ENCODE results near the gene PODXL. TPM values are rescaled to one million over a fixed set of nuclear protein-coding genes. Genes with fewer than 3 reads are reported as not detected.

Gene PODXL
- total RNA-seq, 1 experiment from 2014 or later: 727 TPM

DNA sequence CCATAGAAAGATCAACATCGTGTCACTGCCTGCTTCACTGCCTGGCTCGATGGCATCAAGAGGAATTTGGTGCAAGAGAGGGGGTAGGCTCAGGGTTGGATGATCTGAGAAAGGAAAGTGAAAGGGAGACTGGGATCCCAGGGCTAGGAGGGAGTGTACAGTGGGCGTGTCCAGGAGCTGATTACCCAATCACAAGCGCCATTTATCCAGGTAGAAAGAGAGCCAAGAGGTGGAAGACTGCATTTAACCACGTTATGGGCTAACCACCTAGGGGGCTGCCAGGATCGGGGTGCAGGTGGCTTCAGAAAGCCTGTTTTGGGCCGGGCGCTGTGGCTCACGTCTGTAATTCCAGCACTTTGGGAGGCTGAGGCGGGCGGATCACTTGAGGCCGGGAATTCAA is 10.3 kb downstream of the PODXL start:
- Mint-ChIP-seq H3K27ac (peak overlapping the region in 2 of 3 experiments; percentile 29 to 76; a peak in 5 of 7 replicates), H3K9me3 (no peaks in the 10 kb centered on the region), H3K4me1 (peaks cover 79 to 92% of the 10 kb centered on the region in 2 experiments), H3K4me3 (peak overlapping the region in 1 of 2 experiments; percentile 43; a peak in 2 of 5 replicates), H3K27me3 (ENCODE audit: low read depth) (no peaks in the 10 kb centered on the region), H3K36me3 (ENCODE audit: insufficient read depth in 1 of 3, low read depth in 3 of 3) (peaks cover 56 to 82% (median 75%) of the 10 kb centered on the region in 3 experiments)
- Histone ChIP-seq H3K23me2 (ENCODE audit: insufficient read length, low read depth, low read length, poor library complexity, severe bottlenecking) (peaks cover 5% of the 10 kb centered on the region), H3K56ac (ENCODE audit: insufficient read length, low read depth, low read length) (no peak overlapping the region), H2BK12ac (ENCODE audit: insufficient read length, low read depth, low read length) (no peak overlapping the region), H4K91ac (ENCODE audit: insufficient read length, low read depth, low read length) (no peak overlapping the region), H2BK20ac (ENCODE audit: low read depth, low read length, poor library complexity, severe bottlenecking) (no peak overlapping the region), H2BK15ac (ENCODE audit: low read depth, low read length) (no peak overlapping the region), H3K79me2 (ENCODE audit: insufficient read depth, low read length) (peaks cover 92% of the 10 kb centered on the region), H2AK5ac (ENCODE audit: insufficient read length, low read length) (no peak overlapping the region), H2BK5ac (ENCODE audit: insufficient read length, low read length) (no peak overlapping the region), H4K8ac (replicated peaks; ENCODE audit: insufficient read length, low read depth, low read length) (no peak overlapping the region), H3K23ac (ENCODE audit: insufficient read length, low read depth, low read length) (no peak overlapping the region), H3K4me2 (ENCODE audit: insufficient read depth, insufficient read length, low read length) (no peak overlapping the region), H4K20me1 (ENCODE audit: control insufficient read depth, insufficient read depth, insufficient read length) (peaks cover 4% of the 10 kb centered on the region), H2BK120ac (ENCODE audit: low read depth, low read length, poor library complexity, severe bottlenecking) (no peak overlapping the region), H2AFZ (ENCODE audit: low read length) (no peak overlapping the region), H4K5ac (ENCODE audit: insufficient read length, low read depth, low read length) (no peak overlapping the region), H3K4ac (ENCODE audit: low read depth, low read length) (no peak overlapping the region), H3T11ph (ENCODE audit: low read length) (no peak overlapping the region), H3K14ac (ENCODE audit: insufficient read depth, low read length) (no peak overlapping the region), H3K4me1 (ENCODE audit: insufficient read depth, low read length) (peaks cover 30% of the 10 kb centered on the region; the same call in 1 of the 2 replicates), H3K9me3 (ENCODE audit: control insufficient read depth, low read depth, low read length) (no peaks in the 10 kb centered on the region), H3K27me3 (ENCODE audit: insufficient read depth, low read length) (no peaks in the 10 kb centered on the region), H3K18ac (ENCODE audit: insufficient read length, low read depth, low read length) (no peak overlapping the region), H3K9ac (ENCODE audit: extremely low read depth, insufficient read length, low read length) (no peak overlapping the region), H3K79me1 (ENCODE audit: insufficient read depth, low read depth, low read length, poor library complexity, severe bottlenecking) (no peaks in the 10 kb centered on the region), H3K27ac (ENCODE audit: insufficient read length, low read depth, low read length) (no peak overlapping the region)
- TF ChIP-seq, protein P1, sequence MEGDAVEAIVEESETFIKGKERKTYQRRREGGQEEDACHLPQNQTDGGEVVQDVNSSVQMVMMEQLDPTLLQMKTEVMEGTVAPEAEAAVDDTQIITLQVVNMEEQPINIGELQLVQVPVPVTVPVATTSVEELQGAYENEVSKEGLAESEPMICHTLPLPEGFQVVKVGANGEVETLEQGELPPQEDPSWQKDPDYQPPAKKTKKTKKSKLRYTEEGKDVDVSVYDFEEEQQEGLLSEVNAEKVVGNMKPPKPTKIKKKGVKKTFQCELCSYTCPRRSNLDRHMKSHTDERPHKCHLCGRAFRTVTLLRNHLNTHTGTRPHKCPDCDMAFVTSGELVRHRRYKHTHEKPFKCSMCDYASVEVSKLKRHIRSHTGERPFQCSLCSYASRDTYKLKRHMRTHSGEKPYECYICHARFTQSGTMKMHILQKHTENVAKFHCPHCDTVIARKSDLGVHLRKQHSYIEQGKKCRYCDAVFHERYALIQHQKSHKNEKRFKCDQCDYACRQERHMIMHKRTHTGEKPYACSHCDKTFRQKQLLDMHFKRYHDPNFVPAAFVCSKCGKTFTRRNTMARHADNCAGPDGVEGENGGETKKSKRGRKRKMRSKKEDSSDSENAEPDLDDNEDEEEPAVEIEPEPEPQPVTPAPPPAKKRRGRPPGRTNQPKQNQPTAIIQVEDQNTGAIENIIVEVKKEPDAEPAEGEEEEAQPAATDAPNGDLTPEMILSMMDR (conservative IDR thresholded peaks at IDR 0.05): no peak
- no peak for DNase-seq
- no CpG with 5 or more reads among the region's 12 CpGs for WGBS (ENCODE audit: extremely low coverage, insufficient read length, low lambda C conversion rate)
